Measurements from ENCODE around the gene CAPN11.

The CAPN11 gene

DNA sequence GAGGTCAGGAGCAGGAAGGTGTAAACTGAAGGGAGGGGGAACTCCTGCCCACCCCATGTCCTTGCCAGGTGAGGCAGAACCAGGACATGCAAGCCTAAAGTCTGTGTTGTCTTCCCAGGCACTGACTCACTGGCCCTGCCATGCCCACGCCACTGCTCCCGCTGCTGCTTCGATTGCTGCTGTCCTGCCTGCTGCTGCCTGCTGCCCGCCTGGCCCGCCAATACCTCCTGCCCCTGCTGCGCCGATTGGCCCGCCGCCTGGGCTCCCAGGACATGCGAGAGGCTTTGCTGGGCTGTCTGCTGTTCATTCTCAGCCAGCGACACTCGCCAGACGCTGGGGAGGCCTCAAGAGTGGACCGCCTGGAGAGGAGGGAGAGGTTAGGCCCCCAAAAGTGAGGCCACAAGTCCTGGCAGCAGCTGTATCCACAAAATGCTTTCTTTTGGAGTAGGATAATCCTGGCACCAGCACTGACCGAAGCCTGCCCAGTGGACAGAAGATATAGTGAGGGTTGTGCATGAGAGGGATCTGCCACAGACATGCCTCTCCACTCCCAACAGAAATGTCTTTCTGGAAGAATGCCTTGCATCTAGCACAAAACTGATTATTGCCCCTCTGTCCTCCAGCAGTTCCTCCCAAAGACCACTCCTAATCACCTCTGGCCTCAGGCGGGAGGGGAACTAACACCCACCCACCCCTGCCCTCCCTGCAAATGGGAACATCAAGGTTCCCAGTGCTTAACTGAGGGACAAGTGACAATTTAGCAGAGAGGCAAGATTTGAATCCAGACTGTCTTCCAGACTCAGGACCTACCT lies 58.9 kb downstream of the CAPN11 start:
- peak in 1 of 2 experiments; percentile 53 for DNase-seq

GRCh38 chr6:44219053-44219814 lies 60.6 kb downstream of the CAPN11 start:
- DNase-seq: no peak

GRCh38 chr6:44219815-44220784 lies 61.5 kb downstream of the CAPN11 start:
- DNase-seq: no peak

DNA sequence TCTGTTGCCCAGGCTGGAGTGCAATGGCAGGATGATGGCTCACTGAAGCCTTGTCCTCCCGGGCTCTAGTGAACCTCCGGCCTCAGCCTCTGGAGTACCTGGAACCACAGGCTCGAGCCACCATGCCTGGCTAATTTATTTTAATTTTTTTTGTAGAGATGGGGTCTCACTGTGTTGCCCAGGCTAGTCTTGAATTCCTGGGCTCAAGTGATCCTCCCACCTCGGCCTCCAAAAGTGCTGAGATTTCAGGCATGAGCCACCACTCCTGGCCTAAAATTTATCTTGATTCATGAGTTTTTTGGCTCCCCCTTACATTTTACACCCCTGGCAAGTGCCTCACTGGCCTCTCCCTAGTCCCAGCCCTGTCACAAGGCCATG lies 62.3 kb downstream of the CAPN11 start:
- DNase-seq: no peak

- DNase-seq: no peak
Measured at GRCh38 chr6:44221291-44221960, 62.8 kb downstream of the CAPN11 start.

DNA sequence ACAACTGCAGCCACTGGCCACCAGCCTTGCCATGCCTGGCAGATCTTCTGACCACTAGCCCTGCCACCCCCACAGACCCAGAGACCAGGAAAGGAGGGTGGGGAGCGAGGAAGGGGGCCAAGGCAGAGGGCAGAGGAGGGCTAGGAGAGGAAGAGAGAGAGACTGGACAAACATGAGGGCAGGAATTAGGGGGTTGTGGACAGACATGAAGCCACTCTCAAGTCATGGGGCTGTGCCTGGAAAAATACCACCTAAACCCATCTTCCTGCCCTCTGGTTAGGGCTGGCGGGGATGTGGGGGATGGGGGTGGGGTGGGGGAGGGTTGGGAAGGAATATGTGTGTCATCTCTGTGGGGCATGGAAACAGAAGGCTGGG lies 63.3 kb downstream of the CAPN11 start:
- DNase-seq: no peak

- DNase-seq: no peak
Measured at GRCh38 chr6:44222486-44223318, 64.1 kb downstream of the CAPN11 start.

GRCh38 chr6:44223319-44224028 lies 64.9 kb downstream of the CAPN11 start, which contains the start of gene SLC29A1:
Gene SLC29A1 (plus strand): TSS chr6:44223595. CDS start chr6:44227314, 3,719 bp downstream.
- peak; percentile 30 to 46 for DNase-seq

GRCh38 chr6:44224029-44224964 lies 65.7 kb downstream of the CAPN11 start:
- peak in 1 of 2 experiments; percentile 33 for DNase-seq

DNA sequence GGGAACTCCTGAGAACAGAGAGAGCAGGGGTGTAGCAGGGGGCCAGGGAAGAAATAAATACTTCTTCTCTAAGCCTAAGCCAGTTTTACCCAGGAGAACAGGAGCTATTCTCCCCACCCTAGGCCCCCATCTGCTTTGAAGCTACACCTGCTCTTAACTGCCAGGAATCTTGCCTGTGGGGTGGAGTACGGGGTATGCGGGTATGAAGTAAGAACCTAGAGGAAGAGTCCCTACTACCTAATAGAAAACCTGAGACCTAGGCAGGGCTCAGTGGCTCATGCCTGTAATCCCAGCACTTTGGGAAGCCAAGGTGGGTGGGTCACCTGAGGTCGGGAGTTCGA lies 66.3 kb downstream of the CAPN11 start:
- no peak for DNase-seq

GRCh38 chr6:44225579-44226325 lies 67.1 kb downstream of the CAPN11 start:
- no peak for DNase-seq

DNA sequence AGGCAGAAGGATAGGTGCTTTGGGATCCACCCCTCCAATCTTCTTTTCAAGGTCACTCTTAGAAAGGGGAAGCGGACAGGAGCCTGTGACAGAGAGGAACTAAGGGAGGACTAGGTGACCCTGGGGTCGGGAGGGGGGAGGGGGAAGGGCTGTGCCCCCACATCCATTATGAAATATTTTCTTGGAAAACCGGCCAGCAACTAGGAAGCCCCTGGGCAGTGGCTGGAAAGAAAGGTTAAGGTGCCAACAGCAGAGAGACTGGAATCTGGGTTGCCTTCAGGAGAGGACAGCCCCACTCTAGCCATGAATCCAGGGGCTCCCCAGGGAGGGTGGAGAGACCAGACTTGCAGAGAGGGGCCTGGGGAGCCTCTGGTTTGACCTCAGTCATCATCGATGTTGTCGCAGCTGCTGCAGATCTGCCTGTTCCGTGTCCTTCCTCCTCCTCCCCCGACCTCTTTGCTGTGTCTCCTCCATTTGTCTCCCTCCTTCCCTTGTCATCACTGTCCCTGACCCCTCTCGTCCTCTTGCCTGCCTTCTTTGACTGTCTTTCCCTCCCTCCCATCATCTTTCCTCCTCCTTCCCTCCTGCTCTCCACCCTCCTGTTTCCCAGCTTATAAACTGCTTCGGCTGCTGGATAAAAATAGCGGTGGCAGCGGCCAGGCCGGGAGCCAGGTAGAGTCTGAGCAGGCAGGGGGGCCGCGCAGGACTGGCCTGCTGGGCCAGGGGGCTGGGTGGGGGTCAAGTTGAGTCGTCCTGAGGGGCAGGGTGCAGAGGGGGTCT lies 67.9 kb downstream of the CAPN11 start:
- DNase-seq: peak in 1 of 2 experiments; percentile 22

GRCh38 chr6:44227148-44227793 lies 68.7 kb downstream of the CAPN11 start:
- DNase-seq: no peak

DNA sequence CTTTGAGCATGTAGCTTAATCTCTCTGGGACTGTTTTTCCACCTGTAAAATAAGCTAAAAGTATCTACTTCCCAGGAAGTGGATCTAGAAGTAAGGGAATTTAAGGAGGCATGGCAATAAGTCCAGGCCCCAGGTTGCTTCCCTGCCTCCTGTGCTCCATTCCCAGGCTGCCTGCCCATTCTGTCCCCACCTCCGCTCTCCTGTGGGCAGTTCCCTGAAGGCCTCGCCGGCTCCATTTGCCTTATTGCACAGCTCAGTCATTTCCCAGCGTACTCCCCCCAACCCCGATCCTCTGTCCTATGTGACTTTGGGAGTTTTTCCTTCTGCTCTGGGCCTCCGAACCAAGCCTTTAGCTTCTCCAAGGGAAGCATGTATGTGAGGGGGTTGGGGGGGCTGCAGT lies 69.4 kb downstream of the CAPN11 start:
- no peak for DNase-seq

- DNase-seq: no peak
Measured at GRCh38 chr6:44228433-44228832, 69.8 kb downstream of the CAPN11 start.

- DNase-seq: no peak
Measured at GRCh38 chr6:44228836-44229235, 70.2 kb downstream of the CAPN11 start.

DNA sequence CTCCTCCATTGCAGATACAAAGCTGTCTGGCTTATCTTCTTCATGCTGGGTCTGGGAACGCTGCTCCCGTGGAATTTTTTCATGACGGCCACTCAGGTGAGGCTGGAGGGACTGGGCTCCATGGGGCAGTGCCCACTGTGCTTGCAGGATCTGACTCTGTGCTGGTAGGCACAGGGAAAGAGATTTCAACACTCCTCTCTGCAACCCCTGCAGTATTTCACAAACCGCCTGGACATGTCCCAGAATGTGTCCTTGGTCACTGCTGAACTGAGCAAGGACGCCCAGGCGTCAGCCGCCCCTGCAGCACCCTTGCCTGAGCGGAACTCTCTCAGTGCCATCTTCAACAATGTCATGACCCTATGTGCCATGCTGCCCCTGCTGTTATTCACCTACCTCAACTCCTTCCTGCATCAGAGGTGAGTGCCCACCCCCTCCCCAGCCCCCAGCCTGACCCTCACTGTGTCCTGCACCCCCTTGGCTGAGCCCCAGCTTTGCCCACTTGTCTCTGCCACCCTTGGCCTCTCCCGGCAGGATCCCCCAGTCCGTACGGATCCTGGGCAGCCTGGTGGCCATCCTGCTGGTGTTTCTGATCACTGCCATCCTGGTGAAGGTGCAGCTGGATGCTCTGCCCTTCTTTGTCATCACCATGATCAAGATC lies 70.9 kb downstream of the CAPN11 start:
- no peak for DNase-seq
